ENCODE results near the gene BTN3A1. TPM values are rescaled to one million over a fixed set of nuclear protein-coding genes. Genes with fewer than 3 reads are reported as not detected.
A peak's percentile ranks its signal among the peaks of the same experiment; 100 is the strongest.

BTN3A1 gene
- total RNA-seq, 1 donor from 2014 or later, result 17.2 TPM

- no peak overlapping the region for H3K9ac ChIP-seq (ENCODE audit: low read depth in 1 of 3, low read length in 3 of 3)
- H3K27ac ChIP-seq (ENCODE audit: low read depth, low read length), result no peak overlapping the region
- no peak overlapping the region for H3K4me3 ChIP-seq (ENCODE audit: low read length in 3 of 3)
- H3K36me3 ChIP-seq (ENCODE audit: control insufficient read depth in 3 of 3, insufficient read depth in 3 of 3, low read length in 3 of 3), result peaks cover 3 to 13% (median 11%) of the 10 kb centered on the region in 3 donors
- peaks cover 4 to 6% (median 4%) of the 10 kb centered on the region in 3 donors for H3K4me1 ChIP-seq (ENCODE audit: control insufficient read depth in 3 of 3, insufficient read depth in 3 of 3, low read length in 3 of 3)
- H3K27me3 ChIP-seq (ENCODE audit: control insufficient read depth in 3 of 3, insufficient read depth in 3 of 3, low read length in 3 of 3), result no peaks in the 10 kb centered on the region
- no peaks in the 10 kb centered on the region for H3K9me3 ChIP-seq (ENCODE audit: control insufficient read depth in 3 of 3, low read length in 3 of 3)
Measured at GRCh38 chr6:26388441-26388840, 13.6 kb upstream of the BTN3A1 start.

GRCh38 chr6:26389349-26389894, 12.7 kb upstream of the BTN3A1 start:
- no peak overlapping the region for H3K27ac ChIP-seq (ENCODE audit: low read depth, low read length)
- no peak overlapping the region for H3K4me3 ChIP-seq (ENCODE audit: low read length in 3 of 3)
- peaks cover 3 to 13% (median 11%) of the 10 kb centered on the region in 3 donors for H3K36me3 ChIP-seq (ENCODE audit: control insufficient read depth in 3 of 3, insufficient read depth in 3 of 3, low read length in 3 of 3)

GRCh38 chr6:26390531-26390930, 11.5 kb upstream of the BTN3A1 start:
- Histone ChIP-seq H3K36me3 (ENCODE audit: control insufficient read depth in 3 of 3, insufficient read depth in 3 of 3, low read length in 3 of 3) (peaks cover 3 to 13% (median 11%) of the 10 kb centered on the region in 3 donors), H3K27me3 (ENCODE audit: control insufficient read depth in 3 of 3, insufficient read depth in 3 of 3, low read length in 3 of 3) (no peaks in the 10 kb centered on the region), H3K9ac (ENCODE audit: low read depth in 1 of 3, low read length in 3 of 3) (no peak overlapping the region), H3K9me3 (ENCODE audit: control insufficient read depth in 3 of 3, low read length in 3 of 3) (no peaks in the 10 kb centered on the region), H3K4me1 (ENCODE audit: control insufficient read depth in 3 of 3, insufficient read depth in 3 of 3, low read length in 3 of 3) (no peaks in the 10 kb centered on the region), H3K4me3 (ENCODE audit: low read length in 3 of 3) (no peak overlapping the region), H3K27ac (ENCODE audit: low read depth, low read length) (no peak overlapping the region)

More at GRCh38 chr6:26389349-26389894, 12.7 kb upstream of the BTN3A1 start:
- Histone ChIP-seq H3K9me3 (ENCODE audit: control insufficient read depth in 3 of 3, low read length in 3 of 3) (no peaks in the 10 kb centered on the region), H3K27me3 (ENCODE audit: control insufficient read depth in 3 of 3, insufficient read depth in 3 of 3, low read length in 3 of 3) (no peaks in the 10 kb centered on the region), H3K4me1 (ENCODE audit: control insufficient read depth in 3 of 3, insufficient read depth in 3 of 3, low read length in 3 of 3) (peaks cover 0 to 2% (median 0%) of the 10 kb centered on the region in 3 donors), H3K9ac (ENCODE audit: low read depth in 1 of 3, low read length in 3 of 3) (no peak overlapping the region)

- Histone ChIP-seq H3K36me3 (ENCODE audit: control insufficient read depth in 3 of 3, insufficient read depth in 3 of 3, low read length in 3 of 3) (peaks cover 3 to 11% (median 11%) of the 10 kb centered on the region in 3 donors), H3K4me3 (ENCODE audit: low read length in 3 of 3) (no peak overlapping the region), H3K4me1 (ENCODE audit: control insufficient read depth in 3 of 3, insufficient read depth in 3 of 3, low read length in 3 of 3) (no peaks in the 10 kb centered on the region), H3K27me3 (ENCODE audit: control insufficient read depth in 3 of 3, insufficient read depth in 3 of 3, low read length in 3 of 3) (no peaks in the 10 kb centered on the region), H3K9me3 (ENCODE audit: control insufficient read depth in 3 of 3, low read length in 3 of 3) (no peaks in the 10 kb centered on the region), H3K27ac (ENCODE audit: low read depth, low read length) (no peak overlapping the region), H3K9ac (ENCODE audit: low read depth in 1 of 3, low read length in 3 of 3) (no peak overlapping the region)
Measured at GRCh38 chr6:26392932-26393636, 9.0 kb upstream of the BTN3A1 start.

- Histone ChIP-seq H3K4me1 (ENCODE audit: control insufficient read depth in 3 of 3, insufficient read depth in 3 of 3, low read length in 3 of 3) (no peaks in the 10 kb centered on the region), H3K27me3 (ENCODE audit: control insufficient read depth in 3 of 3, insufficient read depth in 3 of 3, low read length in 3 of 3) (no peaks in the 10 kb centered on the region), H3K4me3 (ENCODE audit: low read length in 3 of 3) (no peak overlapping the region), H3K9ac (ENCODE audit: low read depth in 1 of 3, low read length in 3 of 3) (no peak overlapping the region), H3K36me3 (ENCODE audit: control insufficient read depth in 3 of 3, insufficient read depth in 3 of 3, low read length in 3 of 3) (peaks cover 3 to 11% (median 11%) of the 10 kb centered on the region in 3 donors), H3K9me3 (ENCODE audit: control insufficient read depth in 3 of 3, low read length in 3 of 3) (no peaks in the 10 kb centered on the region), H3K27ac (ENCODE audit: low read depth, low read length) (no peak overlapping the region)
Measured at GRCh38 chr6:26394289-26394688, 7.8 kb upstream of the BTN3A1 start.

- Histone ChIP-seq H3K9ac (ENCODE audit: low read depth in 1 of 3, low read length in 3 of 3) (no peak overlapping the region), H3K4me3 (ENCODE audit: low read length in 3 of 3) (no peak overlapping the region), H3K27ac (ENCODE audit: low read depth, low read length) (no peak overlapping the region), H3K36me3 (ENCODE audit: control insufficient read depth in 3 of 3, insufficient read depth in 3 of 3, low read length in 3 of 3) (no peaks in the 10 kb centered on the region), H3K4me1 (ENCODE audit: control insufficient read depth in 3 of 3, insufficient read depth in 3 of 3, low read length in 3 of 3) (peaks cover 2 to 12% (median 4%) of the 10 kb centered on the region in 3 donors), H3K9me3 (ENCODE audit: control insufficient read depth in 3 of 3, low read length in 3 of 3) (no peaks in the 10 kb centered on the region), H3K27me3 (ENCODE audit: control insufficient read depth in 3 of 3, insufficient read depth in 3 of 3, low read length in 3 of 3) (no peaks in the 10 kb centered on the region)
Measured at GRCh38 chr6:26398555-26398954, 3.5 kb upstream of the BTN3A1 start.

- Histone ChIP-seq H3K4me1 (ENCODE audit: control insufficient read depth in 3 of 3, insufficient read depth in 3 of 3, low read length in 3 of 3) (peaks cover 2 to 12% (median 6%) of the 10 kb centered on the region in 3 donors), H3K9ac (ENCODE audit: low read depth in 1 of 3, low read length in 3 of 3) (no peak overlapping the region), H3K9me3 (ENCODE audit: control insufficient read depth in 3 of 3, low read length in 3 of 3) (no peaks in the 10 kb centered on the region), H3K27me3 (ENCODE audit: control insufficient read depth in 3 of 3, insufficient read depth in 3 of 3, low read length in 3 of 3) (no peaks in the 10 kb centered on the region), H3K36me3 (ENCODE audit: control insufficient read depth in 3 of 3, insufficient read depth in 3 of 3, low read length in 3 of 3) (peaks cover 0 to 7% (median 0%) of the 10 kb centered on the region in 3 donors), H3K27ac (ENCODE audit: low read depth, low read length) (no peak overlapping the region), H3K4me3 (ENCODE audit: low read length in 3 of 3) (no peak overlapping the region)
Measured at GRCh38 chr6:26400626-26401025, 1.4 kb upstream of the BTN3A1 start.

GRCh38 chr6:26401389-26401986, 587 bp upstream of the BTN3A1 start:
- H3K4me3 ChIP-seq (ENCODE audit: low read length in 3 of 3), result peak overlapping the region; percentile 80 to 100 (median 86)

GRCh38 chr6:26403893-26404292, 1.8 kb downstream of the BTN3A1 start:
- H3K9ac ChIP-seq (ENCODE audit: low read depth in 1 of 3, low read length in 3 of 3), result no peak overlapping the region
- no peaks in the 10 kb centered on the region for H3K9me3 ChIP-seq (ENCODE audit: control insufficient read depth in 3 of 3, low read length in 3 of 3)
- H3K4me1 ChIP-seq (ENCODE audit: control insufficient read depth in 3 of 3, insufficient read depth in 3 of 3, low read length in 3 of 3), result peaks cover 2 to 12% (median 6%) of the 10 kb centered on the region in 3 donors
- H3K36me3 ChIP-seq (ENCODE audit: control insufficient read depth in 3 of 3, insufficient read depth in 3 of 3, low read length in 3 of 3), result peaks cover 0 to 24% (median 13%) of the 10 kb centered on the region in 3 donors
- H3K27ac ChIP-seq (ENCODE audit: low read depth, low read length), result no peak overlapping the region
- H3K27me3 ChIP-seq (ENCODE audit: control insufficient read depth in 3 of 3, insufficient read depth in 3 of 3, low read length in 3 of 3), result no peaks in the 10 kb centered on the region
- H3K4me3 ChIP-seq (ENCODE audit: low read length in 3 of 3), result peak overlapping the region in 1 of 3 donors; percentile 4

More at GRCh38 chr6:26401389-26401986, 587 bp upstream of the BTN3A1 start:
- Histone ChIP-seq H3K9me3 (ENCODE audit: control insufficient read depth in 3 of 3, low read length in 3 of 3) (no peaks in the 10 kb centered on the region), H3K4me1 (ENCODE audit: control insufficient read depth in 3 of 3, insufficient read depth in 3 of 3, low read length in 3 of 3) (peaks cover 2 to 12% (median 6%) of the 10 kb centered on the region in 3 donors), H3K27me3 (ENCODE audit: control insufficient read depth in 3 of 3, insufficient read depth in 3 of 3, low read length in 3 of 3) (no peaks in the 10 kb centered on the region), H3K27ac (ENCODE audit: low read depth, low read length) (peak overlapping the region; percentile 79), H3K36me3 (ENCODE audit: control insufficient read depth in 3 of 3, insufficient read depth in 3 of 3, low read length in 3 of 3) (peaks cover 0 to 10% (median 2%) of the 10 kb centered on the region in 3 donors), H3K9ac (ENCODE audit: low read depth in 1 of 3, low read length in 3 of 3) (peak overlapping the region; percentile 60 to 96 (median 85))

GRCh38 chr6:26404546-26404945, 2.5 kb downstream of the BTN3A1 start:
- Histone ChIP-seq H3K36me3 (ENCODE audit: control insufficient read depth in 3 of 3, insufficient read depth in 3 of 3, low read length in 3 of 3) (peaks cover 0 to 24% (median 13%) of the 10 kb centered on the region in 3 donors), H3K27me3 (ENCODE audit: control insufficient read depth in 3 of 3, insufficient read depth in 3 of 3, low read length in 3 of 3) (no peaks in the 10 kb centered on the region), H3K4me1 (ENCODE audit: control insufficient read depth in 3 of 3, insufficient read depth in 3 of 3, low read length in 3 of 3) (peaks cover 2 to 12% (median 6%) of the 10 kb centered on the region in 3 donors), H3K4me3 (ENCODE audit: low read length in 3 of 3) (no peak overlapping the region), H3K27ac (ENCODE audit: low read depth, low read length) (no peak overlapping the region), H3K9ac (ENCODE audit: low read depth in 1 of 3, low read length in 3 of 3) (no peak overlapping the region), H3K9me3 (ENCODE audit: control insufficient read depth in 3 of 3, low read length in 3 of 3) (no peaks in the 10 kb centered on the region)

Measured in skeletal muscle tissue (tissue), 4 donors.